Gastroesophageal sphincter (tissue), 4 donors: ENCODE results near the gene MRPL52. TPM values are rescaled to one million over a fixed set of nuclear protein-coding genes. Genes with fewer than 3 reads are reported as not detected.

ENCODE experiments used
- ATAC-seq: fragments of 150-250 bp; one replicate; pipeline ENCODE4 v1.9.1; 2016; ENCODE audit warnings: mild to moderate bottlenecking, moderate library complexity
- H3K27ac ChIP-seq, 4 donors: fragments of 200-600 bp; sonication (generic) in 3 of 4; 1 replicate in 3 of 4; 2 replicates in 1 of 4; pipeline ENCODE4 v1.5.1; 2016 to 2019
- H3K27me3 ChIP-seq: fragments of 200-600 bp; sonication (generic); one replicate; pipeline ENCODE4 v1.5.1; 2019
- H3K36me3 ChIP-seq, 2 donors: fragments of 200-600 bp; sonication (generic); one replicate each; pipeline ENCODE4 v1.5.1; 2019; ENCODE audit warnings: control low read depth in 1 of 2
- H3K4me1 ChIP-seq, 3 donors: fragments of 200-600 bp; sonication (generic); 1 replicate in 2 of 3; 2 replicates in 1 of 3; pipeline ENCODE4 v1.5.1; 2016 to 2019; ENCODE audit warnings: control low read depth in 2 of 3
- H3K4me3 ChIP-seq, 2 donors: fragments of 200-600 bp; sonication (generic); one replicate each; pipeline ENCODE4 v1.5.1; 2019; ENCODE audit warnings: mild to moderate bottlenecking in 1 of 2, moderate library complexity in 1 of 2
- H3K9me3 ChIP-seq, 3 donors: fragments of 200-600 bp; sonication (generic); one replicate each; pipeline ENCODE4 v1.5.1; 2017 to 2019; ENCODE audit warnings: control low read depth in 2 of 3
- EP300 ChIP-seq: sonication (generic); formaldehyde crosslinking; IDR thresholded peaks from one replicate; pipeline ENCODE4 v1.6.1; 2017; ENCODE audit warnings: antibody characterized with exemption, mild to moderate bottlenecking
- POLR2A ChIP-seq, 2 donors: fragments of 450-650 bp; IDR thresholded peaks; one replicate each; pipeline ENCODE4 v1.6.1; 2017; ENCODE audit warnings: antibody characterized with exemption in 2 of 2, mild to moderate bottlenecking in 2 of 2, moderate library complexity in 1 of 2
- POLR2AphosphoS5 ChIP-seq: sonication (generic); formaldehyde crosslinking; IDR thresholded peaks from one replicate; pipeline ENCODE4 v1.6.1; 2017; ENCODE audit warnings: antibody characterized with exemption
- WGBS, 2 donors: methylation state at CpG; one replicate each; pipeline ENCODE4 v1.1.5; 2018; ENCODE audit warnings: low coverage in 1 of 2; 5-methylcytosine and 5-hydroxymethylcytosine counted together
- total RNA-seq, 4 donors: library from RNA; depleted of rRNA; stranded (reverse); fragments of >200 nt; gene quantifications; one replicate each; pipeline ENCODE4 v1.1.0, GENCODE V29; 2016
- TF ChIP-seq, protein P1 (sequence below), 4 experiments: fragments of 200-600 bp in 2 of 4; fragments of 450-650 bp in 2 of 4; sonication (generic) in 1 of 4; IDR thresholded peaks; one replicate each; pipeline ENCODE4 v1.5.1; 2017 to 2019; ENCODE audit warnings: antibody characterized with exemption in 4 of 4, mild to moderate bottlenecking in 2 of 4, moderate library complexity in 2 of 4

MRPL52 gene
- total RNA-seq, 4 donors from 2014 or later, result 24.4 to 65.0 (median 35.0) TPM

DNA sequence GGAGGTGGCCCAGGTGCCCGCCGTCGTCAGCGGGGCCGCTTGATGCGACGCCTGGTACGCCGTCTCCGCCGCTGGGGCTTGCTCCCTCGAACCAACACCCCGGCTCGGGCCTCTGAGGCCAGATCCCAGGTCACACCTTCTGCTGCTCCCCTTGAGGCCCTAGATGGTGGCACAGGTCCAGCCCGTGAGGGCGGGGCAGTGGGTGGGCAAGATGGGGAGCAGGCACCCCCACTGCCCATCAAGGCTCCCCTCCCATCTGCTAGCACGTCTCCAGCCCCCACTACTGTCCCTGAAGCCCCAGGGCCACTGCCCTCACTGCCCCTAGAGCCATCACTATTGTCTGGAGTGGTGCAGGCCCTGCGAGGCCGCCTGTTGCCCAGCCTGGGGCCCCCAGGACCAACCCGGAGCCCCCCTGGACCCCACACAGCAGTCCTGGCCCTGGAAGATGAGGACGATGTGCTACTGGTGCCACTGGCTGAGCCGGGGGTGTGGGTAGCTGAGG lies 47.4 kb downstream of the MRPL52 start:
- TF ChIP-seq EP300, result no peak
- TF ChIP-seq POLR2A (IDR thresholded peaks at IDR 0.05), result peak in 1 of 2 donors; percentile 3
- Histone ChIP-seq H3K4me1 (peaks cover 0 to 43% (median 10%) of the 10 kb centered on the region in 3 donors), H3K27me3 (no peaks in the 10 kb centered on the region), H3K36me3 (peaks cover 0 to 70% of the 10 kb centered on the region in 2 donors), H3K9me3 (no peaks in the 10 kb centered on the region), H3K27ac (no peak overlapping the region), H3K4me3 (no peak overlapping the region)
- no peak for ATAC-seq
- WGBS, 2 donors, result 92% methylated on average over 5 of the region's 22 CpGs; no CpG with 5 or more reads in 1 of the 2 donors

DNA sequence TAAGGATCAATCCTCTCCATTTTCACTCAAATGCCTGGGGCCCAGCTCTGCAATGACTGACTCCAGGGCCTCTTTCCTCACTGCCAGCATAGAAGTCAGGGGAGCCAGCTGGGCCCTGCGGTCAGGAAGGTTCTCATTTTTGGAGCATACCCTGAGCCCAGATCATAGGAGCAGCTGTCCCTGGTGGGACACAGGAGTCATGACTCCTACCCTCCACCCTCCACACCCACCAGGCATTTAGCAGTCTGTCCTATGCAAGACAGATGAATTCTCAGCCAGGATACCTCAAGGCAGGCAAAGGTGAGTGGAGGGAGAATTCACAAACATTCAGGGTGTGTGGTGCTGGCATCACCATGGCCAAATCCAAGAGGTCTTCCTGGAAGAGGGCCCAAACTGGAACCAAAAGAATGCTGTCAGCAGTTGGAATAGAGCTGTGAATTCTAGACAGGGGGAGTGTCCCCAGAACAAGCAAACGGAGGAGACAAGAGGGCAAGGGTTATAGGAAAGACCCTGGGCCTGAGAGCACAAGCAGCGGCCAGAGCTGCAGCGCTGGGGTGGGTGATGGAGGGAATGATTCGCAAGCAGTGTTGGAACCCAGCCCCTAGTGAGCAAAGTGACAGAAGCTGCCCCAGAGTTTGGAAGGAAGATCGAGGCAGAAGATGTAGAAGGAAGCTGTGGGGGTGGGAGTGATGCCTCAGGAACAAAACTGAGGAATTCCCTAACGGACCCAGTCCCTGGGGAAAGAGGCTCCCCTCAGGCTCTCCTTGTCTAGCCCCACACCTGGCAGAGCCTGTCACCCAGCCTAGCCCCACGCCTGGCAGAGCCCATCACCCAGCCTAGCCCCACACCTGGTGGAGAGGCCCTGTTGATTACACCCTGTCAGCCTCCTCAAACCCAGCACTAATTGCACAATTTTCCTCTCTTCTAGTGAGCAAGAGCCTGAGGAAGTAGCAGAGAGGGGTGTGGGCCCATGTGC lies 48.9 kb downstream of the MRPL52 start:
- TF ChIP-seq POLR2AphosphoS5 (no peak), POLR2A (IDR thresholded peaks at IDR 0.05) (no peak), EP300 (no peak)
- TF ChIP-seq, protein P1, sequence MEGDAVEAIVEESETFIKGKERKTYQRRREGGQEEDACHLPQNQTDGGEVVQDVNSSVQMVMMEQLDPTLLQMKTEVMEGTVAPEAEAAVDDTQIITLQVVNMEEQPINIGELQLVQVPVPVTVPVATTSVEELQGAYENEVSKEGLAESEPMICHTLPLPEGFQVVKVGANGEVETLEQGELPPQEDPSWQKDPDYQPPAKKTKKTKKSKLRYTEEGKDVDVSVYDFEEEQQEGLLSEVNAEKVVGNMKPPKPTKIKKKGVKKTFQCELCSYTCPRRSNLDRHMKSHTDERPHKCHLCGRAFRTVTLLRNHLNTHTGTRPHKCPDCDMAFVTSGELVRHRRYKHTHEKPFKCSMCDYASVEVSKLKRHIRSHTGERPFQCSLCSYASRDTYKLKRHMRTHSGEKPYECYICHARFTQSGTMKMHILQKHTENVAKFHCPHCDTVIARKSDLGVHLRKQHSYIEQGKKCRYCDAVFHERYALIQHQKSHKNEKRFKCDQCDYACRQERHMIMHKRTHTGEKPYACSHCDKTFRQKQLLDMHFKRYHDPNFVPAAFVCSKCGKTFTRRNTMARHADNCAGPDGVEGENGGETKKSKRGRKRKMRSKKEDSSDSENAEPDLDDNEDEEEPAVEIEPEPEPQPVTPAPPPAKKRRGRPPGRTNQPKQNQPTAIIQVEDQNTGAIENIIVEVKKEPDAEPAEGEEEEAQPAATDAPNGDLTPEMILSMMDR (IDR thresholded peaks at IDR 0.05), result no peak
- peaks cover 0 to 48% (median 8%) of the 10 kb centered on the region in 3 donors for H3K4me1 ChIP-seq
- no peaks in the 10 kb centered on the region for H3K9me3 ChIP-seq
- H3K36me3 ChIP-seq, result peaks cover 0 to 64% of the 10 kb centered on the region in 2 donors
- ATAC-seq, result no peak
- no peak overlapping the region for H3K27ac ChIP-seq
- H3K27me3 ChIP-seq, result no peaks in the 10 kb centered on the region
- H3K4me3 ChIP-seq, result no peak overlapping the region
- 63 to 68% methylated on average over 5 to 8 of the region's 8 CpGs for WGBS, 2 donors

DNA sequence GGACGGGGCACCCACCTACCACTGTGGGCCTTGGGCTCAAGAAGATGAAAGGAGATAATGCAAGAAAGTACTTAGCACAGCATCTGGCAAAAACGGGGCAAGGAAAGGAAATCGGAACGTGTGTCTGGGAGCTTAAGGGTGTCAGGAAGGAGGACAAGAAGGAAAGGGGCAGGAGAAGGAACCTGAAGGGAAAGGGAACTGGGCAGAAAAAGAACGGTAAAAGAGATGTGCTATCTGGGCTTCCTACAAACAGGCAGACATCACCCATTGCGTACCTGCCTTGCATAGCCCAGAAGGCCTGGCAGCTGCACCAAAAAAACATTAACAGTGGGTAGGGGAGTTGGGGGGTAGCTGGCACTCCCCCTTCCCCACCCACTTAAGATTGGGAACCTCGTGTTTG lies 52.4 kb downstream of the MRPL52 start:
- Histone ChIP-seq H3K36me3 (peaks cover 0 to 29% of the 10 kb centered on the region in 2 donors), H3K27ac (no peak overlapping the region), H3K27me3 (no peaks in the 10 kb centered on the region), H3K4me3 (no peak overlapping the region), H3K4me1 (peaks cover 0 to 29% (median 6%) of the 10 kb centered on the region in 3 donors), H3K9me3 (no peaks in the 10 kb centered on the region)
- no peak for TF ChIP-seq EP300
- TF ChIP-seq, protein P1 (IDR thresholded peaks at IDR 0.05), result no peak
- TF ChIP-seq POLR2A (IDR thresholded peaks at IDR 0.05), result no peak
- no peak for TF ChIP-seq POLR2AphosphoS5
- no peak for ATAC-seq
- WGBS, 2 donors, result 27 to 35% methylated on average over 6 of the region's 7 CpGs

DNA sequence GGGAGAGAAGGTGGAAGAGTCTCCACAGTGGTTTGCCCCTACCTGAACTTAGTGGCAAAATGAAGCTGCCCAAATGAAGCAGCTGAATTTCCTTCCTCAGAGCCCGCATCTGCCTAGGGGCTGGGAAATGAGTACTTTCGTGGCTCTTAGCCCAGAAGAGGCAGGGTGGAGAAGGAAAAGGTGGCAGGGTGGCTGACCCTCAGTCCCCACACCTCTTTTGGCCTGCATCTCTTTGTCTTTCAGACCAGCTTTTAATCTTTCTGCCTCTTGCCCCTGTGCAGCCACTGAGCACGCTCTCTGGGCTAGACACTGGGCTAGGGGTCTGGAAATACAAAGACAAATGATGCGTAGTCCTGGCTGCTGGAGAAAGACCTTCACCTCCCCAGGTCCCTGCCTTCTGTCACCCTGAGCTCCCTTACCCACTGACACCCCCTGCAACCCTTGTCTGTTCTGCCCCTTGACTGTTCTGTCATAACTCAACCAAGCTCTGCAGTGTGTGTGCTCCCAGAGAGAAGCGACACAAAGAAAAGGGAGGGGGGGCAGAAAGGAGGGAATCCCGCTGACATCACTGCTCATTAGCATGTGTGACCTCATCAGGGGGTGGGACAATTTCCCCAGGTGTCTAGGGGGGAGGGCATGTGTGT lies 53.0 kb downstream of the MRPL52 start:
- H3K36me3 ChIP-seq, result peaks cover 0 to 23% of the 10 kb centered on the region in 2 donors
- H3K27ac ChIP-seq, result no peak overlapping the region
- TF ChIP-seq POLR2A (IDR thresholded peaks at IDR 0.05) (no peak), POLR2AphosphoS5 (no peak), EP300 (no peak)
- TF ChIP-seq, protein P1 (IDR thresholded peaks at IDR 0.05), result no peak
- peaks cover 0 to 35% (median 9%) of the 10 kb centered on the region in 3 donors for H3K4me1 ChIP-seq
- WGBS, 2 donors, result 19 to 40% methylated on average over 1 to 4 of the region's 6 CpGs
- no peaks in the 10 kb centered on the region for H3K9me3 ChIP-seq
- no peak overlapping the region for H3K4me3 ChIP-seq
- ATAC-seq, result no peak
- no peaks in the 10 kb centered on the region for H3K27me3 ChIP-seq
